Measurements from ENCODE around the gene LITAF. TPM values are rescaled to one million over a fixed set of nuclear protein-coding genes. Genes with fewer than 3 reads are reported as not detected.

Gene LITAF
- total RNA-seq, 1 experiment from 2014 or later, result 84.2 TPM

DNA sequence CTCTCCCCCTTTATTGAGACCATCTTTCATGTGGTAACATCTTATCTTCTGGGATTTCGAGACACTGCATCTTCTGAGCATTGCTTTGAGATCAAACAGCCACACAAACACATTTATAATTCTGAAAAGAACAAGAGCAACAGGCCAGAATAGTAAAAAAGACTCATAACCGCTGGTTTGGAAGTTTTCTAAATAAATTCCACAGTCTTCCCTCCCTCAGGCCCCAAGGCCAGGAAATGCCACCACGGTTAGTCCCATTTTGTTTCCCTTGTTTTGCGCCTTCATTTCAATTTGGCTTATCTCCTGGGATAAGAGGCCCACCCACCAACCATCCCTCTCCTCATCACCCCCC lies 25.3 kb downstream of the LITAF start:
- Histone ChIP-seq H3K4me2 (ENCODE audit: low read length) (no peak overlapping the region), H3K79me2 (ENCODE audit: insufficient read depth, low read length) (peaks cover 38% of the 10 kb centered on the region), H3K4me3 (replicated peaks in 1 of 2; ENCODE audit: low read depth in 1 of 2, low read length in 2 of 2) (no peak overlapping the region)

DNA sequence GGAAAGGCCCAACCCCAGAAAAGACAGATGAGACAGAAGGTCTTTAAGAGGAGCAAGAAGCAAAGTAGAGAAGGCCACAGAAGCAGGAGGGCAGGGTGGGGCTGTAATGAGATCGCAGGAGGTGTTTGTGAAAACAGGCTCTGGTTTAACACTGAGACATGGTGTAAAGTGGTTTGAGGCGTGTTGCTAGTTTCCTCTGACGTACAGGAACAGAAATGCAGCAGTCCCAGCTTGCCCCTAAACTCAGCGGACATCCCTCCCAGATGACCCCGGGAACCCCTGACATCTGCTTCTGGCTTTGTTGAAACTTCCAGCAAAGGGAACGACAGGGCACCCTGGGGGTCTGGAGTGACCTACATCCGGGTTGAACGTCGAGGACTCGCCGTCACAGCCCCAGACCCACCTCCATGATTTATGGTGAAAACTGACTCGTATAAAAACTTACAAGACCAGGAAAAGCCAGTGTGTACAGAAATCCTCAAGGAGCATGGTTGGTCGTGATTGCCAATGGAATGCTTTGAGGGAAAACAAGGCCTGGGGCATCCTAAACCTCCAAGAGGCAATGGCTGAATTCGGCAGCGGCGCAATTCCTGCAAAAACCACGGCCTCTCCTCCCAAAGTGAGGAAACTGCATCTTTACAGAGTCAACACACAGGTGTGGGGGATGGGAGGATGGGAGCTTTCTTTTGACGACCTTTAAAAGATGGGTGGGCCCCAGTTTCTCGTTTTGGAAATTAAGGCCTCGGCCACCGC lies 25.8 kb downstream of the LITAF start:
- ATAC-seq (no peak), DNase-seq (ENCODE audit: low read depth, low spot score) (no peak)
- Histone ChIP-seq H3K27ac (ENCODE audit: low read depth, low read length) (no peak overlapping the region), H3K4me1 (ENCODE audit: control insufficient read depth in 1 of 2, insufficient read depth in 2 of 2, low read length in 2 of 2) (0 out of 4 replicates have a peak, but pooled peaks cover 0 to 5% of the 10 kb centered on the region in 2 experiments), H3K9me3 (ENCODE audit: control insufficient read depth in 1 of 2, insufficient read depth in 1 of 2, low read depth in 1 of 2, low read length in 2 of 2) (peaks cover 6 to 7% of the 10 kb centered on the region in 2 experiments; a peak in 1 of 4 replicates), H4K20me1 (ENCODE audit: insufficient read depth) (no peaks in the 10 kb centered on the region), H3K36me3 (ENCODE audit: control insufficient read depth in 1 of 2, insufficient read depth in 2 of 2, low read length in 2 of 2) (peaks cover 2 to 11% of the 10 kb centered on the region in 2 experiments; a peak in 3 of 4 replicates), H3K9ac (ENCODE audit: low read length) (no peak overlapping the region), H3K4me2 (ENCODE audit: low read length) (no peak overlapping the region), H3K9me2 (ENCODE audit: insufficient read depth) (no peaks in the 10 kb centered on the region), H3K27me3 (ENCODE audit: insufficient read depth, low read length) (no peaks in the 10 kb centered on the region), H3K79me2 (ENCODE audit: insufficient read depth, low read length) (peaks cover 33% of the 10 kb centered on the region), H3K4me3 (replicated peaks in 1 of 2; ENCODE audit: low read depth in 1 of 2, low read length in 2 of 2) (no peak overlapping the region), H2AFZ (ENCODE audit: low read depth, low read length, poor library complexity, severe bottlenecking) (no peak overlapping the region)
- TF ChIP-seq JUND (IDR thresholded peaks at IDR 0.05) (no peak), ELF1 (IDR thresholded peaks at IDR 0.05; ENCODE audit: borderline replicate concordance, low read depth) (no peak), CBX3 (IDR thresholded peaks at IDR 0.05; ENCODE audit: low read depth) (no peak), SRF (IDR thresholded peaks at IDR 0.05; ENCODE audit: low read depth) (no peak), CEBPB (IDR thresholded peaks at IDR 0.05; ENCODE audit: low read depth) (no peak), EZH2 (IDR thresholded peaks at IDR 0.05) (no peak), ZNF274 (IDR thresholded peaks at IDR 0.05; ENCODE audit: low read depth, low read length) (no peak)
- TF ChIP-seq, protein P1, sequence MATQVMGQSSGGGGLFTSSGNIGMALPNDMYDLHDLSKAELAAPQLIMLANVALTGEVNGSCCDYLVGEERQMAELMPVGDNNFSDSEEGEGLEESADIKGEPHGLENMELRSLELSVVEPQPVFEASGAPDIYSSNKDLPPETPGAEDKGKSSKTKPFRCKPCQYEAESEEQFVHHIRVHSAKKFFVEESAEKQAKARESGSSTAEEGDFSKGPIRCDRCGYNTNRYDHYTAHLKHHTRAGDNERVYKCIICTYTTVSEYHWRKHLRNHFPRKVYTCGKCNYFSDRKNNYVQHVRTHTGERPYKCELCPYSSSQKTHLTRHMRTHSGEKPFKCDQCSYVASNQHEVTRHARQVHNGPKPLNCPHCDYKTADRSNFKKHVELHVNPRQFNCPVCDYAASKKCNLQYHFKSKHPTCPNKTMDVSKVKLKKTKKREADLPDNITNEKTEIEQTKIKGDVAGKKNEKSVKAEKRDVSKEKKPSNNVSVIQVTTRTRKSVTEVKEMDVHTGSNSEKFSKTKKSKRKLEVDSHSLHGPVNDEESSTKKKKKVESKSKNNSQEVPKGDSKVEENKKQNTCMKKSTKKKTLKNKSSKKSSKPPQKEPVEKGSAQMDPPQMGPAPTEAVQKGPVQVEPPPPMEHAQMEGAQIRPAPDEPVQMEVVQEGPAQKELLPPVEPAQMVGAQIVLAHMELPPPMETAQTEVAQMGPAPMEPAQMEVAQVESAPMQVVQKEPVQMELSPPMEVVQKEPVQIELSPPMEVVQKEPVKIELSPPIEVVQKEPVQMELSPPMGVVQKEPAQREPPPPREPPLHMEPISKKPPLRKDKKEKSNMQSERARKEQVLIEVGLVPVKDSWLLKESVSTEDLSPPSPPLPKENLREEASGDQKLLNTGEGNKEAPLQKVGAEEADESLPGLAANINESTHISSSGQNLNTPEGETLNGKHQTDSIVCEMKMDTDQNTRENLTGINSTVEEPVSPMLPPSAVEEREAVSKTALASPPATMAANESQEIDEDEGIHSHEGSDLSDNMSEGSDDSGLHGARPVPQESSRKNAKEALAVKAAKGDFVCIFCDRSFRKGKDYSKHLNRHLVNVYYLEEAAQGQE (IDR thresholded peaks at IDR 0.05; ENCODE audit: low read depth), result no peak
- TF ChIP-seq, protein P2, sequence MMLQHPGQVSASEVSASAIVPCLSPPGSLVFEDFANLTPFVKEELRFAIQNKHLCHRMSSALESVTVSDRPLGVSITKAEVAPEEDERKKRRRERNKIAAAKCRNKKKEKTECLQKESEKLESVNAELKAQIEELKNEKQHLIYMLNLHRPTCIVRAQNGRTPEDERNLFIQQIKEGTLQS (IDR thresholded peaks at IDR 0.05), result no peak
- TF ChIP-seq, protein P3, sequence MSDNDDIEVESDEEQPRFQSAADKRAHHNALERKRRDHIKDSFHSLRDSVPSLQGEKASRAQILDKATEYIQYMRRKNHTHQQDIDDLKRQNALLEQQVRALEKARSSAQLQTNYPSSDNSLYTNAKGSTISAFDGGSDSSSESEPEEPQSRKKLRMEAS (IDR thresholded peaks at IDR 0.05), result no peak
- intact Hi-C loops (cut with micrococcal nuclease), result no loop called here
- ChIA-PET POLR2A (no interaction called here), RAD21 (ENCODE audit: low non-redundant PET in 1 of 2, low total read pairs in 2 of 2, uncharacterized antibody in 2 of 2, unreplicated experiment in 2 of 2) (no interaction called here), CTCF (no interaction called here)
- no TSS peak for BruUV-seq (replicated peaks)

More for the DNA sequence above, 25.3 kb downstream of the LITAF start:
- BruUV-seq (replicated peaks), result no TSS peak
- no peaks in the 10 kb centered on the region for H3K9me2 ChIP-seq (ENCODE audit: insufficient read depth)
- POLR2A ChIA-PET, result interaction anchor here (0.6 kb wide), 1 partner anchor 164 kb away, joined by 4 read pairs; no protein-coding TSS in a partner anchor
- H3K36me3 ChIP-seq (ENCODE audit: control insufficient read depth in 1 of 2, insufficient read depth in 2 of 2, low read length in 2 of 2), result peaks cover 0 to 8% of the 10 kb centered on the region in 2 experiments; a peak in 1 of 4 replicates
- CTCF ChIA-PET, result no interaction called here
- H4K20me1 ChIP-seq (ENCODE audit: insufficient read depth), result no peaks in the 10 kb centered on the region
- no peak overlapping the region for H3K9ac ChIP-seq (ENCODE audit: low read length)
- no peak overlapping the region for H3K27ac ChIP-seq (ENCODE audit: low read depth, low read length)
- intact Hi-C loops (cut with micrococcal nuclease), result no loop called here
- ATAC-seq (no peak), DNase-seq (ENCODE audit: low read depth, low spot score) (no peak)
- H2AFZ ChIP-seq (ENCODE audit: low read depth, low read length, poor library complexity, severe bottlenecking), result no peak overlapping the region
- H3K4me1 ChIP-seq (ENCODE audit: control insufficient read depth in 1 of 2, insufficient read depth in 2 of 2, low read length in 2 of 2), result 0 out of 4 replicates have a peak, but pooled peaks cover 0 to 5% of the 10 kb centered on the region in 2 experiments
- RAD21 ChIA-PET (ENCODE audit: low non-redundant PET in 1 of 2, low total read pairs in 2 of 2, uncharacterized antibody in 2 of 2, unreplicated experiment in 2 of 2), result no interaction called here
- peaks cover 1 to 2% of the 10 kb centered on the region in 2 experiments; a peak in 1 of 4 replicates for H3K9me3 ChIP-seq (ENCODE audit: control insufficient read depth in 1 of 2, insufficient read depth in 1 of 2, low read depth in 1 of 2, low read length in 2 of 2)
- no peaks in the 10 kb centered on the region for H3K27me3 ChIP-seq (ENCODE audit: insufficient read depth, low read length)
- TF ChIP-seq, protein P2 (IDR thresholded peaks at IDR 0.05), result no peak
- no peak for TF ChIP-seq ZNF274 (IDR thresholded peaks at IDR 0.05; ENCODE audit: low read depth, low read length)
- no peak for TF ChIP-seq RAD21 (IDR thresholded peaks at IDR 0.05; ENCODE audit: low read depth)

All from HCT116 (cell line).